A549 (cell line): ENCODE results near the gene CYP24A1. TPM values are rescaled to one million over a fixed set of nuclear protein-coding genes. Genes with fewer than 3 reads are reported as not detected.

Source experiments
- ATAC-seq, 2 experiments: fragments of 200-7000 bp in 1 of 2; fragments of >200 bp in 1 of 2; cut with Nextera tagmentation in 1 of 2; cut with Tn5 transposase in 1 of 2; 3 replicates each; pipeline versions ENCODE4 v1.8.0 to v1.9.1; 2018 to 2020; ENCODE audit warnings: mild to moderate bottlenecking in 1 of 2, moderate library complexity in 1 of 2
- CTCF ChIA-PET: fragments of 300-600 bp; sonication (Branson Sonifier 250); formaldehyde crosslinking; extraction: SDS; loops from one replicate; lab custom pipeline; 2021; ENCODE audit warnings: antibody characterized with exemption, inconsistent platforms; lab: Yijun Ruan, JAX
- POLR2A ChIA-PET: fragments of 350-600 bp; formaldehyde crosslinking; extraction: SDS; loops from one replicate; lab custom pipeline; 2021; ENCODE audit warnings: antibody characterized with exemption, inconsistent platforms; lab: Yijun Ruan, JAX
- DNase-seq, 2 experiments: peaks; one replicate each; pipeline versions ENCODE4 v3.0.0 to v3.0.0-alpha.2; 2011 to 2016; ENCODE audit warnings: low read depth in 1 of 2, low spot score in 1 of 2
- FAIRE-seq: peaks from 2 replicates; lab custom pipeline; 2011; peaks lifted over from hg19 to GRCh38; lab: Jason Lieb, UNC
- H3K27ac ChIP-seq, 2 experiments: fragments of >200 bp; sonication (Bioruptor Twin); formaldehyde crosslinking; 3 replicates each; pipeline ENCODE4 v1.5.1; 2016 to 2017
- H3K4me1 ChIP-seq: fragments of >200 bp; sonication (Bioruptor Twin); formaldehyde crosslinking; 3 replicates; pipeline ENCODE4 v1.6.1; 2016
- H3K4me2 ChIP-seq: fragments of >200 bp; sonication (Bioruptor Twin); formaldehyde crosslinking; 3 replicates; pipeline ENCODE4 v1.6.1; 2016
- H3K4me3 ChIP-seq: fragments of >200 bp; sonication (Bioruptor Twin); formaldehyde crosslinking; 3 replicates; pipeline ENCODE4 v1.5.1; 2016
- H3K9me3 ChIP-seq: fragments of >200 bp; sonication (Bioruptor Twin); formaldehyde crosslinking; 3 replicates; pipeline ENCODE4 v1.6.1; 2016
- CBX8 ChIP-seq: fragments of 200-600 bp; sonication (generic); IDR thresholded peaks from 2 replicates; pipeline ENCODE4 v1.6.1; 2016
- CHD2 ChIP-seq: fragments of 150-350 bp; IDR thresholded peaks from 2 replicates; pipeline ENCODE4 v1.6.1; 2014; ENCODE audit warnings: low read length; ENCODE audit not compliant: partially characterized antibody
- EHF ChIP-seq: fragments of 250-450 bp; sonication (Bioruptor Pico); IDR thresholded peaks from 2 replicates; pipeline ENCODE4 v1.5.0; 2020; ENCODE audit warnings: mild to moderate bottlenecking
- EP300 ChIP-seq, 2 experiments: fragments of >200 bp; sonication (Bioruptor Twin); formaldehyde crosslinking; IDR thresholded peaks; 2 replicates in 1 of 2; 3 replicates in 1 of 2; pipeline ENCODE4 v1.6.1; 2016 to 2017
- FOSB ChIP-seq: fragments of 250-450 bp; sonication (Bioruptor Pico); IDR thresholded peaks from 2 replicates; pipeline ENCODE4 v1.5.0; 2020; ENCODE audit warnings: mild to moderate bottlenecking, moderate library complexity
- HDAC2 ChIP-seq: fragments of 200-600 bp; sonication (generic); IDR thresholded peaks from 2 replicates; pipeline ENCODE4 v1.6.1; 2016
- HEYL ChIP-seq: fragments of 250-450 bp; sonication (Bioruptor Pico); IDR thresholded peaks from 2 replicates; pipeline ENCODE4 v1.8.0; 2021; ENCODE audit warnings: mild to moderate bottlenecking, moderate library complexity
- HOXB13 ChIP-seq: fragments of 250-450 bp; sonication (Bioruptor Pico); IDR thresholded peaks from 2 replicates; pipeline ENCODE4 v1.5.0; 2020; ENCODE audit warnings: low read depth, mild to moderate bottlenecking, moderate library complexity
- JUN ChIP-seq, 2 experiments: fragments of >200 bp; sonication (Bioruptor Twin); formaldehyde crosslinking; IDR thresholded peaks; 2 replicates in 1 of 2; 3 replicates in 1 of 2; pipeline ENCODE4 v1.6.1; 2016 to 2017
- KDM1A ChIP-seq: fragments of 200-600 bp; sonication (generic); IDR thresholded peaks from 2 replicates; pipeline ENCODE4 v1.6.1; 2016; ENCODE audit warnings: low read depth, mild to moderate bottlenecking
- KDM5A ChIP-seq: fragments of 200-600 bp; sonication (generic); IDR thresholded peaks from 2 replicates; pipeline ENCODE4 v1.6.1; 2016; ENCODE audit warnings: antibody characterized with exemption, mild to moderate bottlenecking
- MAFK ChIP-seq: fragments of 450-650 bp; IDR thresholded peaks from 2 replicates; pipeline ENCODE4 v1.6.1; 2014; ENCODE audit not compliant: partially characterized antibody
- MYC ChIP-seq: IDR thresholded peaks from 2 replicates; pipeline ENCODE4 v1.6.1; 2012; ENCODE audit warnings: mild to moderate bottlenecking, inconsistent platforms, low read length, improper control_type of control experiment, borderline replicate concordance
- NFE2L2 ChIP-seq: fragments of 150-350 bp; conservative IDR thresholded peaks from 2 replicates; pipeline ENCODE4 v1.6.1; 2014; ENCODE audit warnings: low read length
- NPAS2 ChIP-seq: fragments of 250-450 bp; sonication (Bioruptor Pico); IDR thresholded peaks from 2 replicates; pipeline ENCODE4 v1.8.0; 2022; ENCODE audit warnings: mild to moderate bottlenecking, moderate library complexity, borderline replicate concordance
- NR3C1 ChIP-seq: fragments of >200 bp; sonication (Bioruptor Twin); formaldehyde crosslinking; IDR thresholded peaks from 3 replicates; pipeline ENCODE4 v1.6.1; 2017
- POLR2AphosphoS2 ChIP-seq: conservative IDR thresholded peaks from 2 replicates; pipeline ENCODE4 v1.6.1; 2012; ENCODE audit warnings: low read length, improper control_type of control experiment, inconsistent platforms
- RAD21 ChIP-seq, 2 experiments: fragments of >200 bp in 1 of 2; sonication (Bioruptor Twin) in 1 of 2; formaldehyde crosslinking in 1 of 2; IDR thresholded peaks in 1 of 2; conservative IDR thresholded peaks in 1 of 2; 2 replicates in 1 of 2; 3 replicates in 1 of 2; pipeline ENCODE4 v1.6.1; 2012 to 2018; ENCODE audit warnings: inconsistent platforms in 1 of 2
- RARB ChIP-seq: fragments of 250-450 bp; sonication (Bioruptor Pico); IDR thresholded peaks from 2 replicates; pipeline ENCODE4 v1.8.0; 2021; ENCODE audit warnings: mild to moderate bottlenecking, moderate library complexity
- RCOR1 ChIP-seq: fragments of 150-350 bp; IDR thresholded peaks from 2 replicates; pipeline ENCODE4 v1.6.1; 2014; ENCODE audit warnings: antibody characterized with exemption, low read length, low read depth
- RFX5 ChIP-seq: fragments of 450-650 bp; IDR thresholded peaks from 2 replicates; pipeline ENCODE4 v1.7.1; 2014; ENCODE audit warnings: antibody characterized with exemption, mild to moderate bottlenecking, moderate library complexity
- RNF2 ChIP-seq: fragments of 200-600 bp; sonication (generic); IDR thresholded peaks from 2 replicates; pipeline ENCODE4 v1.6.1; 2016; ENCODE audit warnings: low read depth, mild to moderate bottlenecking, antibody characterized with exemption, moderate library complexity, borderline replicate concordance
- TFCP2L1 ChIP-seq: fragments of 250-450 bp; sonication (Bioruptor Pico); IDR thresholded peaks from 2 replicates; pipeline ENCODE4 v1.5.0; 2021; ENCODE audit warnings: mild to moderate bottlenecking
- TP53 ChIP-seq: fragments of 250-450 bp; sonication (Bioruptor Pico); IDR thresholded peaks from 2 replicates; pipeline ENCODE4 v1.5.0; 2021; ENCODE audit warnings: mild to moderate bottlenecking, moderate library complexity
- WGBS: methylation state at CpG from one replicate; pipeline ENCODE4 v1.1.6; 2017; ENCODE audit errors: missing lambda C conversion rate; 5-methylcytosine and 5-hydroxymethylcytosine counted together
- polyA plus RNA-seq, 4 experiments: library from polyadenylated mRNA; depleted of rRNA in 3 of 4; stranded (reverse); fragments of >200 nt; fragmentation: RNase III in 1 of 4; extraction: RNeasy Plus Mini Kit Qiagen cat#74134 plus additional on column Dnase treatment in 1 of 4; gene quantifications; 2 replicates in 3 of 4; 3 replicates in 1 of 4; pipeline ENCODE4 v1.2.3, GENCODE V29; 2011 to 2017
- TF ChIP-seq, protein P1 (sequence below): fragments of 250-450 bp; sonication (Bioruptor Pico); IDR thresholded peaks from 2 replicates; pipeline ENCODE4 v1.5.0; 2020; ENCODE audit warnings: low read depth, mild to moderate bottlenecking, moderate library complexity
- TF ChIP-seq, protein P2 (sequence below): fragments of 250-450 bp; sonication (Bioruptor Pico); IDR thresholded peaks from 2 replicates; pipeline ENCODE4 v1.5.0; 2021; ENCODE audit warnings: mild to moderate bottlenecking, moderate library complexity, borderline replicate concordance
- TF ChIP-seq, protein P3 (sequence below): fragments of 450-650 bp; IDR thresholded peaks from 2 replicates; pipeline ENCODE4 v1.6.1; 2014; ENCODE audit warnings: antibody characterized with exemption
- TF ChIP-seq, protein P4 (sequence below): fragments of >200 bp; sonication (Bioruptor Twin); formaldehyde crosslinking; IDR thresholded peaks from 3 replicates; pipeline ENCODE4 v1.5.1; 2016
- TF ChIP-seq, protein P5 (sequence below): IDR thresholded peaks from 2 replicates; pipeline ENCODE4 v1.6.1; 2012
- TF ChIP-seq, protein P6 (sequence below): fragments of >200 bp; sonication (Bioruptor Twin); formaldehyde crosslinking; IDR thresholded peaks from 2 replicates; pipeline ENCODE4 v1.6.1; 2016
- TF ChIP-seq, protein P7 (sequence below): fragments of 150-350 bp; IDR thresholded peaks from 2 replicates; pipeline ENCODE4 v1.6.1; 2014; ENCODE audit warnings: low read depth, mild to moderate bottlenecking, low read length

The CYP24A1 gene
- polyA plus RNA-seq, 2 of the 4 experiments (the other 2 are of a cell fraction), result 722 to 1,617 TPM

DNA sequence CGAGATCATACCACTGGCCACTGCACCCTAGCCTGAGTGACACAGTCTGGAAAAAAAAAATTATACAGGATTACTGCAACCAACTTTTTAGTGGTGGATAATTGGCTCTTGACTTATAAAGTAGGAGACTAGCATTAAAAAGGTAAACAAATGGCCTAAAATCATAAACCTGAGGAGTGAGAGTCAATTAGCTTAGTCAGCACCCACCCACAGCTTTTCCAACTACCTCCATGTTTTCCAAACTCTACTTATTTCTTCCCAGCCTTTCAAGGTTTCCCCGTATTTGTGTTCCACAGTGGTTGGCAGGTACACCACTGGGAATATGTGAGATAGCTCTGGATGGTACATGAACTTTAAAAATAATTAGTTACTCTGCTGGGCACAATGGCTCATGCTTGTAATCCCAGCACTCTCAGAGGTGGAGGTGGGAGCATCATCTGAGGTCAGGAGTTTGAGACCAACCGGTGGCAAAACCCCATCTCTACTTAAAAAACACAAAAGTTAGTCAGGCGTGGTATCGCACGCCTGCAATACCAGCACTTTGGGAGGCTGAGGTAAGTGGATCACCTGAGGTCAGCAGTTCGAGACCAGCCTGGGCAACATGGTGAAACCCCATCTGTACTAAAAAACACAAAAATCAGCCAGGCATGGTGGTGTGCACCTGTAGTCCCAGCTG lies 6.7 kb downstream of the CYP24A1 start:
- CTCF ChIA-PET, result interaction anchor here (0.7 to 10.4 kb wide), 10 partner anchors 8 to 72 kb away, joined by 3 to 97 read pairs (median 4); no protein-coding TSS in a partner anchor
- ATAC-seq (peak in 1 of 2 experiments; percentile 6; a peak in 3 of 6 replicates), FAIRE-seq (no peak), DNase-seq (peak in 1 of 2 experiments; percentile 76)
- Histone ChIP-seq H3K4me1 (peaks cover 66% of the 10 kb centered on the region), H3K4me3 (peak overlapping the region; percentile 83), H3K4me2 (peak overlapping the region; percentile 93), H3K9me3 (no peaks in the 10 kb centered on the region), H3K27ac (peak overlapping the region; percentile 93 to 100)
- 6% methylated on average over 7 of the region's 7 CpGs for WGBS
- TF ChIP-seq, protein P1, sequence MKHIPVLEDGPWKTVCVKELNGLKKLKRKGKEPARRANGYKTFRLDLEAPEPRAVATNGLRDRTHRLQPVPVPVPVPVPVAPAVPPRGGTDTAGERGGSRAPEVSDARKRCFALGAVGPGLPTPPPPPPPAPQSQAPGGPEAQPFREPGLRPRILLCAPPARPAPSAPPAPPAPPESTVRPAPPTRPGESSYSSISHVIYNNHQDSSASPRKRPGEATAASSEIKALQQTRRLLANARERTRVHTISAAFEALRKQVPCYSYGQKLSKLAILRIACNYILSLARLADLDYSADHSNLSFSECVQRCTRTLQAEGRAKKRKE (CRISPR knock-in tag), result no peak
- TF ChIP-seq POLR2AphosphoS2 (peak; percentile 60; the same call in 1 of the 2 replicates), KDM5A (no peak), RAD21 (conservative IDR thresholded peaks at IDR 0.05 in 1 of 2, IDR thresholded peaks at IDR 0.05 in 1 of 2) (no peak), NR3C1 (no peak), JUN (IDR thresholded peaks at IDR 0.05) (no peak; a peak in 2 of 5 replicates), NFE2L2 (no peak), MAFK (peak; percentile 90), MYC (no peak), RCOR1 (no peak), HDAC2 (no peak), EHF (CRISPR knock-in tag) (no peak), RFX5 (no peak), HOXB13 (CRISPR knock-in tag) (peak; percentile 44; the same call in 1 of the 2 replicates), RNF2 (no peak), CHD2 (no peak), CBX8 (no peak), NPAS2 (no peak), TFCP2L1 (CRISPR knock-in tag) (no peak), EP300 (IDR thresholded peaks at IDR 0.05) (no peak), HEYL (CRISPR knock-in tag) (no peak), FOSB (CRISPR knock-in tag) (no peak), KDM1A (no peak), TP53 (CRISPR knock-in tag) (no peak), RARB (CRISPR knock-in tag) (no peak; the same call in 1 of the 2 replicates)
- TF ChIP-seq, protein P2, sequence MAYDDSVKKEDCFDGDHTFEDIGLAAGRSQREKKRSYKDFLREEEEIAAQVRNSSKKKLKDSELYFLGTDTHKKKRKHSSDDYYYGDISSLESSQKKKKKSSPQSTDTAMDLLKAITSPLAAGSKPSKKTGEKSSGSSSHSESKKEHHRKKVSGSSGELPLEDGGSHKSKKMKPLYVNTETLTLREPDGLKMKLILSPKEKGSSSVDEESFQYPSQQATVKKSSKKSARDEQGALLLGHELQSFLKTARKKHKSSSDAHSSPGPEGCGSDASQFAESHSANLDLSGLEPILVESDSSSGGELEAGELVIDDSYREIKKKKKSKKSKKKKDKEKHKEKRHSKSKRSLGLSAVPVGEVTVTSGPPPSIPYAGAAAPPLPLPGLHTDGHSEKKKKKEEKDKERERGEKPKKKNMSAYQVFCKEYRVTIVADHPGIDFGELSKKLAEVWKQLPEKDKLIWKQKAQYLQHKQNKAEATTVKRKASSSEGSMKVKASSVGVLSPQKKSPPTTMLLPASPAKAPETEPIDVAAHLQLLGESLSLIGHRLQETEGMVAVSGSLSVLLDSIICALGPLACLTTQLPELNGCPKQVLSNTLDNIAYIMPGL (CRISPR knock-in tag), result no peak
- TF ChIP-seq, protein P3, sequence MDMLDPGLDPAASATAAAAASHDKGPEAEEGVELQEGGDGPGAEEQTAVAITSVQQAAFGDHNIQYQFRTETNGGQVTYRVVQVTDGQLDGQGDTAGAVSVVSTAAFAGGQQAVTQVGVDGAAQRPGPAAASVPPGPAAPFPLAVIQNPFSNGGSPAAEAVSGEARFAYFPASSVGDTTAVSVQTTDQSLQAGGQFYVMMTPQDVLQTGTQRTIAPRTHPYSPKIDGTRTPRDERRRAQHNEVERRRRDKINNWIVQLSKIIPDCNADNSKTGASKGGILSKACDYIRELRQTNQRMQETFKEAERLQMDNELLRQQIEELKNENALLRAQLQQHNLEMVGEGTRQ, result no peak
- TF ChIP-seq, protein P4, sequence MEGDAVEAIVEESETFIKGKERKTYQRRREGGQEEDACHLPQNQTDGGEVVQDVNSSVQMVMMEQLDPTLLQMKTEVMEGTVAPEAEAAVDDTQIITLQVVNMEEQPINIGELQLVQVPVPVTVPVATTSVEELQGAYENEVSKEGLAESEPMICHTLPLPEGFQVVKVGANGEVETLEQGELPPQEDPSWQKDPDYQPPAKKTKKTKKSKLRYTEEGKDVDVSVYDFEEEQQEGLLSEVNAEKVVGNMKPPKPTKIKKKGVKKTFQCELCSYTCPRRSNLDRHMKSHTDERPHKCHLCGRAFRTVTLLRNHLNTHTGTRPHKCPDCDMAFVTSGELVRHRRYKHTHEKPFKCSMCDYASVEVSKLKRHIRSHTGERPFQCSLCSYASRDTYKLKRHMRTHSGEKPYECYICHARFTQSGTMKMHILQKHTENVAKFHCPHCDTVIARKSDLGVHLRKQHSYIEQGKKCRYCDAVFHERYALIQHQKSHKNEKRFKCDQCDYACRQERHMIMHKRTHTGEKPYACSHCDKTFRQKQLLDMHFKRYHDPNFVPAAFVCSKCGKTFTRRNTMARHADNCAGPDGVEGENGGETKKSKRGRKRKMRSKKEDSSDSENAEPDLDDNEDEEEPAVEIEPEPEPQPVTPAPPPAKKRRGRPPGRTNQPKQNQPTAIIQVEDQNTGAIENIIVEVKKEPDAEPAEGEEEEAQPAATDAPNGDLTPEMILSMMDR, result no peak
- TF ChIP-seq, protein P5, sequence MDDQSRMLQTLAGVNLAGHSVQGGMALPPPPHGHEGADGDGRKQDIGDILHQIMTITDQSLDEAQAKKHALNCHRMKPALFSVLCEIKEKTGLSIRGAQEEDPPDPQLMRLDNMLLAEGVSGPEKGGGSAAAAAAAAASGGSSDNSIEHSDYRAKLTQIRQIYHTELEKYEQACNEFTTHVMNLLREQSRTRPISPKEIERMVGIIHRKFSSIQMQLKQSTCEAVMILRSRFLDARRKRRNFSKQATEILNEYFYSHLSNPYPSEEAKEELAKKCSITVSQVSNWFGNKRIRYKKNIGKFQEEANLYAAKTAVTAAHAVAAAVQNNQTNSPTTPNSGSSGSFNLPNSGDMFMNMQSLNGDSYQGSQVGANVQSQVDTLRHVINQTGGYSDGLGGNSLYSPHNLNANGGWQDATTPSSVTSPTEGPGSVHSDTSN, result peak; percentile 17
- TF ChIP-seq, protein P6, sequence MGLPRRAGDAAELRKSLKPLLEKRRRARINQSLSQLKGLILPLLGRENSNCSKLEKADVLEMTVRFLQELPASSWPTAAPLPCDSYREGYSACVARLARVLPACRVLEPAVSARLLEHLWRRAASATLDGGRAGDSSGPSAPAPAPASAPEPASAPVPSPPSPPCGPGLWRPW, result no peak
- TF ChIP-seq, protein P7, sequence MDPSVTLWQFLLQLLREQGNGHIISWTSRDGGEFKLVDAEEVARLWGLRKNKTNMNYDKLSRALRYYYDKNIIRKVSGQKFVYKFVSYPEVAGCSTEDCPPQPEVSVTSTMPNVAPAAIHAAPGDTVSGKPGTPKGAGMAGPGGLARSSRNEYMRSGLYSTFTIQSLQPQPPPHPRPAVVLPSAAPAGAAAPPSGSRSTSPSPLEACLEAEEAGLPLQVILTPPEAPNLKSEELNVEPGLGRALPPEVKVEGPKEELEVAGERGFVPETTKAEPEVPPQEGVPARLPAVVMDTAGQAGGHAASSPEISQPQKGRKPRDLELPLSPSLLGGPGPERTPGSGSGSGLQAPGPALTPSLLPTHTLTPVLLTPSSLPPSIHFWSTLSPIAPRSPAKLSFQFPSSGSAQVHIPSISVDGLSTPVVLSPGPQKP, result no peak
- POLR2A ChIA-PET, result interaction anchor here (0.8 to 3.7 kb wide), 11 partner anchors 8 to 70 kb away, joined by 3 to 42 read pairs (median 7); no protein-coding TSS in a partner anchor
